Effector memory CD4-positive, alpha-beta T cell (primary cell): ENCODE data around the gene SFSWAP.

Source experiments
- DNase-seq, 3 donors: peaks; one replicate each; pipeline ENCODE4 v3.0.0-alpha.2; 2020
- H3K27ac ChIP-seq: 2 replicates; pipeline ENCODE4 v1.7.0; 2013; ENCODE audit warnings: mild to moderate bottlenecking, low read length, moderate library complexity; ENCODE audit not compliant: insufficient read depth, poor library complexity, severe bottlenecking
- H3K27me3 ChIP-seq: replicated peaks from 2 replicates; pipeline ENCODE4 v1.7.0; 2013; ENCODE audit warnings: mild to moderate bottlenecking, low read length; ENCODE audit not compliant: insufficient read depth, control insufficient read depth, poor library complexity, severe bottlenecking
- H3K36me3 ChIP-seq: 2 replicates; pipeline ENCODE4 v1.7.0; 2013; ENCODE audit warnings: mild to moderate bottlenecking, low read length, moderate library complexity; ENCODE audit not compliant: control insufficient read depth, insufficient read depth
- H3K4me1 ChIP-seq: 2 replicates; pipeline ENCODE4 v1.7.0; 2013; ENCODE audit warnings: low read length, mild to moderate bottlenecking; ENCODE audit not compliant: control insufficient read depth, insufficient read depth, poor library complexity, severe bottlenecking
- H3K4me3 ChIP-seq: 2 replicates; pipeline ENCODE4 v1.7.0; 2013; ENCODE audit warnings: low read length, low read depth, mild to moderate bottlenecking; ENCODE audit not compliant: insufficient read depth, poor library complexity, severe bottlenecking
- H3K9me3 ChIP-seq: 2 replicates; pipeline ENCODE4 v1.7.0; 2013; ENCODE audit warnings: mild to moderate bottlenecking, low read length, moderate library complexity; ENCODE audit not compliant: control insufficient read depth

The SFSWAP gene

GRCh38 chr12:131784909-131785762 is 74.2 kb downstream of the SFSWAP start:
- H3K27ac ChIP-seq, result no peak overlapping the region
- no peaks in the 10 kb centered on the region for H3K27me3 ChIP-seq
- H3K4me3 ChIP-seq, result no peak overlapping the region
- DNase-seq, result no peak
- no peaks in the 10 kb centered on the region for H3K9me3 ChIP-seq
- no peaks in the 10 kb centered on the region for H3K4me1 ChIP-seq
- peaks cover 64% of the 10 kb centered on the region for H3K36me3 ChIP-seq

GRCh38 chr12:131785763-131786330 is 75.0 kb downstream of the SFSWAP start:
- Histone ChIP-seq H3K27me3 (no peaks in the 10 kb centered on the region), H3K27ac (no peak overlapping the region), H3K4me1 (no peaks in the 10 kb centered on the region), H3K4me3 (no peak overlapping the region), H3K9me3 (no peaks in the 10 kb centered on the region), H3K36me3 (peaks cover 64% of the 10 kb centered on the region)
- no peak for DNase-seq

- Histone ChIP-seq H3K4me3 (no peak overlapping the region), H3K27me3 (no peaks in the 10 kb centered on the region), H3K27ac (no peak overlapping the region), H3K4me1 (no peaks in the 10 kb centered on the region), H3K36me3 (peaks cover 65% of the 10 kb centered on the region), H3K9me3 (no peaks in the 10 kb centered on the region)
- DNase-seq, result no peak
These were observed 75.4 kb downstream of the SFSWAP start for GRCh38 chr12:131786331-131786730.

- DNase-seq, result no peak
- no peak overlapping the region for H3K27ac ChIP-seq
- H3K36me3 ChIP-seq, result peaks cover 68% of the 10 kb centered on the region
These were observed 76.3 kb downstream of the SFSWAP start for GRCh38 chr12:131787143-131787660.

GRCh38 chr12:131788070-131788469 is 77.2 kb downstream of the SFSWAP start:
- no peak for DNase-seq
- H3K27ac ChIP-seq, result no peak overlapping the region
- H3K4me3 ChIP-seq, result no peak overlapping the region
- H3K4me1 ChIP-seq, result no peaks in the 10 kb centered on the region
- H3K9me3 ChIP-seq, result no peaks in the 10 kb centered on the region
- H3K27me3 ChIP-seq, result no peaks in the 10 kb centered on the region
- H3K36me3 ChIP-seq, result peaks cover 71% of the 10 kb centered on the region

More at GRCh38 chr12:131787143-131787660, 76.3 kb downstream of the SFSWAP start:
- Histone ChIP-seq H3K27me3 (no peaks in the 10 kb centered on the region), H3K4me1 (no peaks in the 10 kb centered on the region), H3K4me3 (no peak overlapping the region), H3K9me3 (no peaks in the 10 kb centered on the region)

- H3K27me3 ChIP-seq, result no peaks in the 10 kb centered on the region
- DNase-seq, result no peak
- no peak overlapping the region for H3K27ac ChIP-seq
- peaks cover 65% of the 10 kb centered on the region for H3K36me3 ChIP-seq
- no peaks in the 10 kb centered on the region for H3K9me3 ChIP-seq
- no peaks in the 10 kb centered on the region for H3K4me1 ChIP-seq
- H3K4me3 ChIP-seq, result no peak overlapping the region
These were observed 78.7 kb downstream of the SFSWAP start for GRCh38 chr12:131789638-131790037.

- no peak overlapping the region for H3K4me3 ChIP-seq
- no peaks in the 10 kb centered on the region for H3K4me1 ChIP-seq
- no peak overlapping the region for H3K27ac ChIP-seq
- DNase-seq, result no peak
- H3K27me3 ChIP-seq, result no peaks in the 10 kb centered on the region
- H3K9me3 ChIP-seq, result no peaks in the 10 kb centered on the region
- peaks cover 72% of the 10 kb centered on the region for H3K36me3 ChIP-seq
These were observed 82.5 kb downstream of the SFSWAP start for GRCh38 chr12:131793243-131794022.

GRCh38 chr12:131794061-131794460 is 83.2 kb downstream of the SFSWAP start:
- Histone ChIP-seq H3K27ac (no peak overlapping the region), H3K4me1 (no peaks in the 10 kb centered on the region), H3K27me3 (no peaks in the 10 kb centered on the region), H3K9me3 (no peaks in the 10 kb centered on the region), H3K4me3 (no peak overlapping the region), H3K36me3 (peaks cover 70% of the 10 kb centered on the region)
- DNase-seq, result no peak

GRCh38 chr12:131794573-131794972 is 83.7 kb downstream of the SFSWAP start:
- peaks cover 72% of the 10 kb centered on the region for H3K36me3 ChIP-seq

More at GRCh38 chr12:131794573-131794972, 83.7 kb downstream of the SFSWAP start:
- Histone ChIP-seq H3K4me3 (no peak overlapping the region), H3K27me3 (no peaks in the 10 kb centered on the region), H3K27ac (no peak overlapping the region), H3K9me3 (no peaks in the 10 kb centered on the region), H3K4me1 (no peaks in the 10 kb centered on the region)
- DNase-seq, result no peak
